Naive thymus-derived CD4-positive, alpha-beta T cell (primary cell): ENCODE results near the gene SEMA4D. TPM values are rescaled to one million over a fixed set of nuclear protein-coding genes. Genes with fewer than 3 reads are reported as not detected.

Experiments
- ATAC-seq: fragments of 150-1000 bp; cut with Tn5 transposase; 2 replicates; pipeline ENCODE4 v1.10.0; 2021; ENCODE audit warnings: mild to moderate bottlenecking, moderate library complexity
- CTCF ChIA-PET: fragments of 350-600 bp; sonication (Branson Sonifier 250); formaldehyde crosslinking; loops from one replicate; lab custom pipeline; 2021; ENCODE audit warnings: antibody characterized with exemption; lab: Charles Lee
- POLR2A ChIA-PET: fragments of 350-600 bp; sonication (Branson Sonifier 250); formaldehyde crosslinking; loops from one replicate; lab custom pipeline; 2021; ENCODE audit warnings: antibody characterized with exemption, inconsistent platforms; lab: Charles Lee
- DNase-seq, 9 donors: peaks; one replicate each; pipeline versions ENCODE4 v3.0.0 to v3.0.0-alpha.2; 2020 to 2022; ENCODE audit warnings: mixed read lengths in 1 of 9
- H3K27ac ChIP-seq: one replicate; pipeline ENCODE4 v1.7.0; 2013; ENCODE audit warnings: mild to moderate bottlenecking, low read depth, low read length, moderate library complexity
- H3K27me3 ChIP-seq, 2 donors: one replicate each; pipeline ENCODE4 v1.7.0; 2013; ENCODE audit warnings: low read length in 2 of 2, mild to moderate bottlenecking in 2 of 2, moderate library complexity in 2 of 2; ENCODE audit not compliant: control insufficient read depth in 2 of 2, insufficient read depth in 2 of 2
- H3K36me3 ChIP-seq, 3 experiments: 1 replicate in 2 of 3; 2 replicates in 1 of 3; pipeline ENCODE4 v1.7.0; 2013; ENCODE audit warnings: low read length in 3 of 3, mild to moderate bottlenecking in 3 of 3, moderate library complexity in 1 of 3; ENCODE audit not compliant: insufficient read depth in 3 of 3, control insufficient read depth in 2 of 3
- H3K4me1 ChIP-seq, 2 donors: one replicate each; pipeline ENCODE4 v1.7.0; 2013; ENCODE audit warnings: low read length in 2 of 2, mild to moderate bottlenecking in 2 of 2, moderate library complexity in 1 of 2; ENCODE audit not compliant: control insufficient read depth in 2 of 2, insufficient read depth in 2 of 2
- H3K4me3 ChIP-seq: 2 replicates; pipeline ENCODE4 v1.7.0; 2013; ENCODE audit warnings: mild to moderate bottlenecking, low read length
- H3K9me3 ChIP-seq, 3 experiments: 1 replicate in 2 of 3; 2 replicates in 1 of 3; pipeline ENCODE4 v1.7.0; 2013; ENCODE audit warnings: low read length in 3 of 3; ENCODE audit not compliant: control insufficient read depth in 2 of 3
- H3K27ac Mint-ChIP-seq, 9 donors: one replicate each; pipeline ENCODE4 v1.8.0; 2020 to 2022; ENCODE audit warnings: mixed read lengths in 9 of 9, mild to moderate bottlenecking in 8 of 9, moderate library complexity in 5 of 9, inconsistent platforms in 2 of 9
- H3K27me3 Mint-ChIP-seq, 5 donors: one replicate each; pipeline ENCODE4 v1.8.0; 2021 to 2022; ENCODE audit warnings: mixed read lengths in 5 of 5, mild to moderate bottlenecking in 1 of 5
- H3K36me3 Mint-ChIP-seq, 5 donors: one replicate each; pipeline ENCODE4 v1.8.0; 2020 to 2022; ENCODE audit warnings: mixed read lengths in 5 of 5, mild to moderate bottlenecking in 3 of 5, inconsistent platforms in 1 of 5
- H3K4me1 Mint-ChIP-seq, 7 donors: one replicate each; pipeline ENCODE4 v1.8.0; 2020 to 2022; ENCODE audit warnings: mixed read lengths in 7 of 7, mild to moderate bottlenecking in 3 of 7, inconsistent platforms in 1 of 7
- H3K4me3 Mint-ChIP-seq, 10 donors: one replicate each; pipeline ENCODE4 v1.8.0; 2020 to 2022; ENCODE audit warnings: mild to moderate bottlenecking in 10 of 10, mixed read lengths in 10 of 10, moderate library complexity in 6 of 10, inconsistent platforms in 2 of 10
- H3K9me3 Mint-ChIP-seq, 11 donors: one replicate each; pipeline ENCODE4 v1.8.0; 2020 to 2022; ENCODE audit warnings: mixed read lengths in 11 of 11, mild to moderate bottlenecking in 4 of 11, inconsistent platforms in 1 of 11, moderate library complexity in 1 of 11
- intact Hi-C, 2 donors: fragments of 100-400 bp; cut with micrococcal nuclease; formaldehyde crosslinking; loops; one replicate each; pipeline ENCODE4 v1.15.1; 2023
- polyA plus RNA-seq, 2 donors: library from polyadenylated mRNA; unstranded; fragments of 300-500 nt; fragmentation: Illumina TruSeq; gene quantifications; one replicate each; pipeline ENCODE4 v1.2.3, GENCODE V29; 2021
- total RNA-seq, 6 experiments: library from RNA in 5 of 6; stranded (reverse) in 5 of 6; gene quantifications; 1 replicate in 5 of 6; 2 replicates in 1 of 6; pipeline ENCODE4 v1.2.3 and lab custom pipeline; 2021 to 2026

The SEMA4D gene
- total and polyA plus RNA-seq, 7 experiments from 2014 or later = 114 to 465 (median 448) TPM

GRCh38 chr9:89357331-89358197 lies 140.3 kb downstream of the SEMA4D start:
- H3K36me3 Mint-ChIP-seq = peaks cover 21 to 59% (median 33%) of the 10 kb centered on the region in 5 donors
- H3K4me3 ChIP-seq = no peak overlapping the region
- H3K4me1 ChIP-seq = peaks cover under 1 to 4% of the 10 kb centered on the region in 2 donors
- POLR2A ChIA-PET = interaction anchor here (1.6 to 2.9 kb wide), 2 partner anchors 10 kb away, joined by 5 to 10 read pairs; no protein-coding TSS in a partner anchor
- H3K4me1 Mint-ChIP-seq = peaks cover 13 to 29% (median 22%) of the 10 kb centered on the region in 7 donors
- ATAC-seq (peak; percentile 42), DNase-seq (no peak)
- no peaks in the 10 kb centered on the region for H3K9me3 ChIP-seq
- no peaks in the 10 kb centered on the region for H3K27me3 ChIP-seq
- no peak overlapping the region for H3K4me3 Mint-ChIP-seq
- peaks cover 17 to 97% (median 29%) of the 10 kb centered on the region in 3 experiments for H3K36me3 ChIP-seq
- CTCF ChIA-PET = no interaction called here
- no peaks in the 10 kb centered on the region for H3K27me3 Mint-ChIP-seq
- peaks cover 0 to 4% (median 0%) of the 10 kb centered on the region in 11 donors for H3K9me3 Mint-ChIP-seq
- no peak overlapping the region for H3K27ac ChIP-seq
- H3K27ac Mint-ChIP-seq = peak overlapping the region in 8 of 9 donors; percentile 43 to 84 (median 69)
- intact Hi-C loops = no loop called here

GRCh38 chr9:89356782-89357181 lies 141.1 kb downstream of the SEMA4D start:
- no peak overlapping the region for H3K4me3 Mint-ChIP-seq
- no peaks in the 10 kb centered on the region for H3K27me3 ChIP-seq
- CTCF ChIA-PET = no interaction called here
- H3K9me3 Mint-ChIP-seq = peaks cover 0 to 4% (median 0%) of the 10 kb centered on the region in 11 donors
- H3K36me3 Mint-ChIP-seq = peaks cover 22 to 64% (median 33%) of the 10 kb centered on the region in 5 donors
- no peaks in the 10 kb centered on the region for H3K27me3 Mint-ChIP-seq
- ATAC-seq (no peak), DNase-seq (no peak)
- no peak overlapping the region for H3K27ac ChIP-seq
- intact Hi-C loops = no loop called here
- H3K4me3 ChIP-seq = no peak overlapping the region
- peak overlapping the region in 7 of 9 donors; percentile 1 to 84 (median 59) for H3K27ac Mint-ChIP-seq
- H3K4me1 Mint-ChIP-seq = peaks cover 21 to 37% (median 30%) of the 10 kb centered on the region in 7 donors
- H3K4me1 ChIP-seq = peaks cover 4 to 7% of the 10 kb centered on the region in 2 donors
- POLR2A ChIA-PET = interaction anchor here (1.6 to 2.9 kb wide), 2 partner anchors 9 to 10 kb away, joined by 5 to 10 read pairs; no protein-coding TSS in a partner anchor
- H3K36me3 ChIP-seq = peaks cover 17 to 97% (median 29%) of the 10 kb centered on the region in 3 experiments
- H3K9me3 ChIP-seq = no peaks in the 10 kb centered on the region

- Mint-ChIP-seq H3K27me3 (no peaks in the 10 kb centered on the region), H3K4me1 (peaks cover 20 to 45% (median 35%) of the 10 kb centered on the region in 7 donors), H3K27ac (peak overlapping the region in 4 of 9 donors; percentile 17 to 85 (median 54)), H3K9me3 (peaks cover 0 to 2% (median 0%) of the 10 kb centered on the region in 11 donors), H3K4me3 (no peak overlapping the region), H3K36me3 (peaks cover 10 to 64% (median 35%) of the 10 kb centered on the region in 5 donors)
- ChIA-PET POLR2A (interaction anchor here (0.6 kb wide), 1 partner anchor 214 kb away, joined by 3 read pairs; no protein-coding TSS in a partner anchor), CTCF (no interaction called here)
- no peaks in the 10 kb centered on the region for H3K9me3 ChIP-seq
- no peak overlapping the region for H3K4me3 ChIP-seq
- no peak for ATAC-seq
- no peaks in the 10 kb centered on the region for H3K27me3 ChIP-seq
- DNase-seq = no peak
- peaks cover 20 to 97% (median 24%) of the 10 kb centered on the region in 3 experiments for H3K36me3 ChIP-seq
- peaks cover 4 to 7% of the 10 kb centered on the region in 2 donors for H3K4me1 ChIP-seq
- intact Hi-C loops = no loop called here
- H3K27ac ChIP-seq = no peak overlapping the region
These were observed 143.4 kb downstream of the SEMA4D start for GRCh38 chr9:89354471-89354870.

GRCh38 chr9:89353989-89354388 lies 143.9 kb downstream of the SEMA4D start:
- H3K4me1 ChIP-seq = peaks cover 4 to 7% of the 10 kb centered on the region in 2 donors
- no peak for DNase-seq
- no peaks in the 10 kb centered on the region for H3K27me3 ChIP-seq
- Mint-ChIP-seq H3K9me3 (peaks cover 0 to 2% (median 0%) of the 10 kb centered on the region in 11 donors), H3K4me1 (peaks cover 20 to 45% (median 35%) of the 10 kb centered on the region in 7 donors), H3K27me3 (no peaks in the 10 kb centered on the region), H3K4me3 (no peak overlapping the region), H3K27ac (peak overlapping the region in 5 of 9 donors; percentile 23 to 85 (median 81)), H3K36me3 (peaks cover 11 to 68% (median 37%) of the 10 kb centered on the region in 5 donors)
- no peaks in the 10 kb centered on the region for H3K9me3 ChIP-seq
- no peak overlapping the region for H3K27ac ChIP-seq
- no peak overlapping the region for H3K4me3 ChIP-seq
- ChIA-PET POLR2A (interaction anchor here (0.6 kb wide), 1 partner anchor 215 kb away, joined by 3 read pairs; no protein-coding TSS in a partner anchor), CTCF (no interaction called here)
- no peak for ATAC-seq
- intact Hi-C loops = no loop called here
- peaks cover 20 to 99% (median 26%) of the 10 kb centered on the region in 3 experiments for H3K36me3 ChIP-seq

GRCh38 chr9:89352874-89353649 lies 144.9 kb downstream of the SEMA4D start:
- Histone ChIP-seq H3K27ac (no peak overlapping the region), H3K4me3 (no peak overlapping the region), H3K36me3 (peaks cover 19 to 99% (median 20%) of the 10 kb centered on the region in 3 experiments), H3K9me3 (no peaks in the 10 kb centered on the region), H3K27me3 (no peaks in the 10 kb centered on the region), H3K4me1 (peaks cover 4 to 7% of the 10 kb centered on the region in 2 donors)
- CTCF ChIA-PET = no interaction called here
- intact Hi-C loops = no loop called here
- no peaks in the 10 kb centered on the region for H3K27me3 Mint-ChIP-seq
- no peak for DNase-seq
- peaks cover 0 to 4% (median 0%) of the 10 kb centered on the region in 11 donors for H3K9me3 Mint-ChIP-seq
- peaks cover 20 to 46% (median 35%) of the 10 kb centered on the region in 7 donors for H3K4me1 Mint-ChIP-seq
- peaks cover 14 to 71% (median 39%) of the 10 kb centered on the region in 5 donors for H3K36me3 Mint-ChIP-seq
- POLR2A ChIA-PET = interaction anchor here (0.6 kb wide), 1 partner anchor 17 kb away, joined by 4 read pairs; no protein-coding TSS in a partner anchor
- no peak for ATAC-seq
- peak overlapping the region; percentile 19 to 90 (median 70) for H3K27ac Mint-ChIP-seq
- peak overlapping the region in 5 of 10 donors; percentile 10 to 64 (median 51) for H3K4me3 Mint-ChIP-seq

- Mint-ChIP-seq H3K4me3 (peak overlapping the region in 5 of 10 donors; percentile 10 to 64 (median 51)), H3K4me1 (peaks cover 20 to 48% (median 33%) of the 10 kb centered on the region in 7 donors)
- CTCF ChIA-PET = no interaction called here
These were observed 145.5 kb downstream of the SEMA4D start for GRCh38 chr9:89352451-89352850.

More at GRCh38 chr9:89352451-89352850, 145.5 kb downstream of the SEMA4D start:
- Mint-ChIP-seq H3K36me3 (peaks cover 14 to 71% (median 38%) of the 10 kb centered on the region in 5 donors), H3K27me3 (no peaks in the 10 kb centered on the region), H3K27ac (peak overlapping the region; percentile 19 to 90 (median 73)), H3K9me3 (peaks cover 0 to 4% (median 0%) of the 10 kb centered on the region in 11 donors)
- H3K4me3 ChIP-seq = no peak overlapping the region
- POLR2A ChIA-PET = interaction anchor here (0.6 kb wide), 1 partner anchor 17 kb away, joined by 4 read pairs; no protein-coding TSS in a partner anchor
- H3K27ac ChIP-seq = no peak overlapping the region
- peaks cover 19 to 99% (median 20%) of the 10 kb centered on the region in 3 experiments for H3K36me3 ChIP-seq
- H3K4me1 ChIP-seq = peaks cover 4 to 7% of the 10 kb centered on the region in 2 donors
- DNase-seq = no peak
- H3K9me3 ChIP-seq = no peaks in the 10 kb centered on the region
- ATAC-seq = no peak
- no peaks in the 10 kb centered on the region for H3K27me3 ChIP-seq
- intact Hi-C loops = no loop called here
